ENCODE measurements around the gene SLC41A3. TPM values are rescaled to one million over a fixed set of nuclear protein-coding genes. Genes with fewer than 3 reads are reported as not detected.

SLC41A3 gene
- total and polyA plus RNA-seq, 10 of the 15 experiments (the other 5 are each of a cell fraction or from before 2014, with no cell fraction given) = 8.3 to 29.5 (median 16.7) TPM

DNA sequence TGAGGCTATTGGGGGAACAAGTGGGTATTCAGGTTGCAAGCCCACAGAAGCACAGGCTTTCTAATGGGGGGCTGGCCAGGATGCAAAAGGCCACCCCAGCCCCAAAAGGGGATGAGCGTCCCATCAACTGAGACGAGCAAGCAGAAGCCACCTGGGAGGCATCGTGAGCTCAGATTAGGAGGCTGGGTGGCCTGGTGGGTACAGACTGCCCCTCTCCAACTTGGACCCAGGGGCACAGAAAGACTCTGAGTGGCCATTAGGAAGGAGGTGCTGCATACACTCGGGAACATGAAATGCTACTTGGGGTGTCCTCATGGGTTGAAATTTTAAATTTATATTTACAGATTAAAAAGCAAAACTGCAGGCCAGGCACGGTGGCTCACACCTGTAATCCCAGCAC lies 29.1 kb downstream of the SLC41A3 start:
- in situ Hi-C loops (cut with MboI) (no loop called here), intact Hi-C loops (cut with micrococcal nuclease; ENCODE audit: unreplicated experiment) (no loop called here)
- FAIRE-seq = no peak
- ATAC-seq = no peak
- CTCF ChIA-PET = no interaction called here
- no TSS peak for BruUV-seq (replicated peaks)
- H3K9me3 ChIP-seq (replicated peaks; ENCODE audit: control insufficient read depth, insufficient read depth, low read length) = no peaks in the 10 kb centered on the region
- H3K79me2 ChIP-seq (ENCODE audit: control insufficient read depth, insufficient read depth, low read length) = no peaks in the 10 kb centered on the region
- SMC1A ChIA-PET (ENCODE audit: uncharacterized antibody, unreplicated experiment) = no interaction called here
- H3K27me3 ChIP-seq (replicated peaks in 1 of 2; ENCODE audit: control insufficient read depth in 2 of 2, insufficient read depth in 2 of 2, low read length in 1 of 2) = no peaks in the 10 kb centered on the region
- H3K9ac ChIP-seq (ENCODE audit: control insufficient read depth, insufficient read depth, low read length) = no peak overlapping the region
- H3K36me3 ChIP-seq (ENCODE audit: control insufficient read depth in 2 of 2, insufficient read depth in 2 of 2, low read length in 1 of 2) = no peaks in the 10 kb centered on the region
- WGBS (ENCODE audit: insufficient coverage, insufficient replicate concordance, low lambda C conversion rate, missing lambda C conversion rate) = 99% methylated on average over 5 of the region's 5 CpGs
- RAD21 ChIA-PET (ENCODE audit: unreplicated experiment) = no interaction called here
- H3K27ac ChIP-seq (ENCODE audit: control insufficient read depth, insufficient read depth) = no peak overlapping the region
- no peak overlapping the region for H2AFZ ChIP-seq (ENCODE audit: control insufficient read depth, low read depth, low read length)
- H3K4me3 ChIP-seq = no peak overlapping the region
- H3K4me2 ChIP-seq (ENCODE audit: control insufficient read depth, insufficient read depth) = no peak overlapping the region
- TF ChIP-seq, protein P1, sequence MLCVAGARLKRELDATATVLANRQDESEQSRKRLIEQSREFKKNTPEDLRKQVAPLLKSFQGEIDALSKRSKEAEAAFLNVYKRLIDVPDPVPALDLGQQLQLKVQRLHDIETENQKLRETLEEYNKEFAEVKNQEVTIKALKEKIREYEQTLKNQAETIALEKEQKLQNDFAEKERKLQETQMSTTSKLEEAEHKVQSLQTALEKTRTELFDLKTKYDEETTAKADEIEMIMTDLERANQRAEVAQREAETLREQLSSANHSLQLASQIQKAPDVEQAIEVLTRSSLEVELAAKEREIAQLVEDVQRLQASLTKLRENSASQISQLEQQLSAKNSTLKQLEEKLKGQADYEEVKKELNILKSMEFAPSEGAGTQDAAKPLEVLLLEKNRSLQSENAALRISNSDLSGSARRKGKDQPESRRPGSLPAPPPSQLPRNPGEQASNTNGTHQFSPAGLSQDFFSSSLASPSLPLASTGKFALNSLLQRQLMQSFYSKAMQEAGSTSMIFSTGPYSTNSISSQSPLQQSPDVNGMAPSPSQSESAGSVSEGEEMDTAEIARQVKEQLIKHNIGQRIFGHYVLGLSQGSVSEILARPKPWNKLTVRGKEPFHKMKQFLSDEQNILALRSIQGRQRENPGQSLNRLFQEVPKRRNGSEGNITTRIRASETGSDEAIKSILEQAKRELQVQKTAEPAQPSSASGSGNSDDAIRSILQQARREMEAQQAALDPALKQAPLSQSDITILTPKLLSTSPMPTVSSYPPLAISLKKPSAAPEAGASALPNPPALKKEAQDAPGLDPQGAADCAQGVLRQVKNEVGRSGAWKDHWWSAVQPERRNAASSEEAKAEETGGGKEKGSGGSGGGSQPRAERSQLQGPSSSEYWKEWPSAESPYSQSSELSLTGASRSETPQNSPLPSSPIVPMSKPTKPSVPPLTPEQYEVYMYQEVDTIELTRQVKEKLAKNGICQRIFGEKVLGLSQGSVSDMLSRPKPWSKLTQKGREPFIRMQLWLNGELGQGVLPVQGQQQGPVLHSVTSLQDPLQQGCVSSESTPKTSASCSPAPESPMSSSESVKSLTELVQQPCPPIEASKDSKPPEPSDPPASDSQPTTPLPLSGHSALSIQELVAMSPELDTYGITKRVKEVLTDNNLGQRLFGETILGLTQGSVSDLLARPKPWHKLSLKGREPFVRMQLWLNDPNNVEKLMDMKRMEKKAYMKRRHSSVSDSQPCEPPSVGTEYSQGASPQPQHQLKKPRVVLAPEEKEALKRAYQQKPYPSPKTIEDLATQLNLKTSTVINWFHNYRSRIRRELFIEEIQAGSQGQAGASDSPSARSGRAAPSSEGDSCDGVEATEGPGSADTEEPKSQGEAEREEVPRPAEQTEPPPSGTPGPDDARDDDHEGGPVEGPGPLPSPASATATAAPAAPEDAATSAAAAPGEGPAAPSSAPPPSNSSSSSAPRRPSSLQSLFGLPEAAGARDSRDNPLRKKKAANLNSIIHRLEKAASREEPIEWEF (IDR thresholded peaks at IDR 0.05; ENCODE audit: insufficient replicate concordance, low read depth, low read length) = no peak
- TF ChIP-seq ATF7 (IDR thresholded peaks at IDR 0.05; ENCODE audit: low read depth) = no peak
- no peak for TF ChIP-seq CHD4 (IDR thresholded peaks at IDR 0.05)
- no peak for TF ChIP-seq TCF12 (IDR thresholded peaks at IDR 0.05; ENCODE audit: low read depth, low read length)
- TF ChIP-seq PBX3 (IDR thresholded peaks at IDR 0.05; ENCODE audit: insufficient replicate concordance, low read depth, low read length) = no peak
- no peaks in the 10 kb centered on the region for H4K20me1 ChIP-seq (ENCODE audit: control insufficient read depth, insufficient read depth)
- POLR2A ChIA-PET = no interaction called here
- DNase-seq (ENCODE audit: low read depth, low spot score) = no peak
- H3K4me1 ChIP-seq (ENCODE audit: control insufficient read depth, insufficient read depth, low read length) = peaks cover 9% of the 10 kb centered on the region
